Left renal pelvis (tissue), 4 donors: ENCODE results near the gene FBXW8. TPM values are rescaled to one million over a fixed set of nuclear protein-coding genes. Genes with fewer than 3 reads are reported as not detected.

Experiments used
- DNase-seq, 4 donors: peaks; one replicate each; pipeline ENCODE4 v3.0.0-alpha.2; 2013; ENCODE audit warnings: low read depth in 4 of 4, low spot score in 3 of 4
- polyA plus RNA-seq, 4 donors: library from polyadenylated mRNA; unstranded; fragments of 120-200 nt; gene quantifications; one replicate each; pipeline ENCODE4 v1.2.1, GENCODE V29; 2013; ENCODE audit not compliant: insufficient read length in 4 of 4

FBXW8 gene
- polyA plus RNA-seq, 4 donors = 22.7 to 25.5 (median 23.8) TPM

GRCh38 chr12:116982791-116983411 lies 72.2 kb downstream of the FBXW8 start:
- DNase-seq = no peak

GRCh38 chr12:116984098-116984497 lies 73.3 kb downstream of the FBXW8 start:
- no peak for DNase-seq

- DNase-seq = no peak
These were observed 79.6 kb downstream of the FBXW8 start for GRCh38 chr12:116990329-116990728.

GRCh38 chr12:116990971-116991966 lies 80.5 kb downstream of the FBXW8 start:
- DNase-seq = no peak

- DNase-seq = no peak
These were observed 85.3 kb downstream of the FBXW8 start for GRCh38 chr12:116996093-116996492.

GRCh38 chr12:116996621-116997020 lies 85.9 kb downstream of the FBXW8 start:
- no peak for DNase-seq

- DNase-seq = no peak
These were observed 88.3 kb downstream of the FBXW8 start for GRCh38 chr12:116999066-116999465.

GRCh38 chr12:117000316-117000715 lies 89.6 kb downstream of the FBXW8 start:
- DNase-seq = no peak

- DNase-seq = no peak
These were observed 91.5 kb downstream of the FBXW8 start for GRCh38 chr12:117002051-117002817.

GRCh38 chr12:117003883-117004404 lies 93.2 kb downstream of the FBXW8 start:
- DNase-seq = no peak

GRCh38 chr12:117005417-117006046 lies 94.8 kb downstream of the FBXW8 start:
- DNase-seq = no peak

GRCh38 chr12:117006333-117006732 lies 95.6 kb downstream of the FBXW8 start:
- DNase-seq = no peak

GRCh38 chr12:117007577-117007976 lies 96.8 kb downstream of the FBXW8 start:
- DNase-seq = no peak

GRCh38 chr12:117009759-117010158 lies 99.0 kb downstream of the FBXW8 start:
- no peak for DNase-seq

- DNase-seq = no peak
These were observed 100.1 kb downstream of the FBXW8 start for GRCh38 chr12:117010693-117011451.

GRCh38 chr12:117011988-117012805 lies 101.4 kb downstream of the FBXW8 start:
- no peak for DNase-seq

- no peak for DNase-seq
These were observed 103.0 kb downstream of the FBXW8 start for GRCh38 chr12:117013726-117014125.

GRCh38 chr12:117014342-117014887 lies 103.7 kb downstream of the FBXW8 start:
- no peak for DNase-seq
